Measurements from ENCODE around the gene PHYKPL.

Gene PHYKPL

GRCh38 chr5:178232124-178232919 lies at the start of gene PHYKPL:
Gene PHYKPL (minus strand): TSS chr5:178232802. CDS start chr5:178232550, 252 bp downstream.
- DNase-seq (ENCODE audit: low read depth in 1 of 2, low spot score in 1 of 2), result peak; percentile 56 to 58

DNA sequence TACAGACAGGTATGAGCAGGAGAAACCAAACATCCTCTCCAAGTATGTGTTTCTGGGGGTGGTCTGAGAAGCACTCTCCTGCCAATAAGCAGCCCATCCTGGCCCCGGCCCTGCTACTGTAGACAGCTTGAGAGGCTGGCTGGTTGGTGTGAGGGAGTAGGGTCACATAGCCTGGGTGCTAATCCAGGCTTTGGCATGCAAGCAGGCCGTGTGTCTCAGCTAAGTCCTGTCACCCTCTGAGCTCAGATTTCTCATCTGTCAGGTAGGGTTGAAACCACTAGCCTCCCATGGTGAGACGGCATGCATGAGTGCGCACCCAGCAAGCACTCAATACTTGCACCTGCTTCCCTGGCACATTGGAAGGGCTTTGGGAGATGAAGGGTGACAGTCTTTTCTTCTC lies 49.8 kb upstream of the PHYKPL start:
- DNase-seq (ENCODE audit: low read depth in 1 of 2, low spot score in 1 of 2), result no peak

- DNase-seq (ENCODE audit: low read depth in 1 of 2, low spot score in 1 of 2), result no peak
Observed at GRCh38 chr5:178281331-178281730, 48.7 kb upstream of the PHYKPL start.

GRCh38 chr5:178280631-178281030 lies 48.0 kb upstream of the PHYKPL start:
- DNase-seq (ENCODE audit: low read depth in 1 of 2, low spot score in 1 of 2), result no peak

DNA sequence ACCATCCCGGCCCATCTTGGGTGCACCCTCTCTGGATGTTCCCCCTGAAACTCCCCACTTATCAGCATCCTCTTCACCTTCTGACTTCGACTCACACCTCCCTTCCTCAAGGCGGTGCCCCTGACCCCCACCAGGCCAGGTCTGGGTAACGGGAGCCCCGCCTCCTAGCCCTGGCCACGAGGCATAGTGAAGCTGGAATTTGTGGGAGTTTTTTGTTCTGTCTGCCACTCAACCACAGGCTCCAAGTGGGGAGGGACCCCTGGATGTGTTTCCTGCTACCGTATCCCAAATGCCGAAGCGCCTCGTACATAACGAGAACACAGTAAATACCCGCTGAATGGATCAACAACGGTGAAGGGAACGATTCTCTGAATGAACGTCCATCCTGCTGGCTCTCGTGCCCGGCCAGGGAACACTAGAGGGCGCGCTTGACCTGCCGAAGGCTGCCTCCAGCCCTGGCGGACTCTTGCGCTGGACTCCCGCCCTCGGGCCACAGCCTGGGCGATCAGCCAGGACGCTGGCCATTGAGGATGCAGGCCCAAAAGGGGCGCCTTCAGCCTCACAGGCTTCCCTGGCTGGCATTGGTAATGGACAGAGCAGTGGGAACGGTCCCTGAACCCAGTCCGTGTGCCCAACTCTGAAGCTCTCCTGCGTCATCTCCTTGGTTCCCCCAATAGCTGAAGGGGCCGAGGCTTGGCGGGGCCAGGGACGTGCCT lies 47.3 kb upstream of the PHYKPL start:
- peak; percentile 15 to 25 for DNase-seq (ENCODE audit: low read depth in 1 of 2, low spot score in 1 of 2)

- no peak for DNase-seq (ENCODE audit: low read depth in 1 of 2, low spot score in 1 of 2)
Observed at GRCh38 chr5:178279026-178279722, 46.6 kb upstream of the PHYKPL start.

DNA sequence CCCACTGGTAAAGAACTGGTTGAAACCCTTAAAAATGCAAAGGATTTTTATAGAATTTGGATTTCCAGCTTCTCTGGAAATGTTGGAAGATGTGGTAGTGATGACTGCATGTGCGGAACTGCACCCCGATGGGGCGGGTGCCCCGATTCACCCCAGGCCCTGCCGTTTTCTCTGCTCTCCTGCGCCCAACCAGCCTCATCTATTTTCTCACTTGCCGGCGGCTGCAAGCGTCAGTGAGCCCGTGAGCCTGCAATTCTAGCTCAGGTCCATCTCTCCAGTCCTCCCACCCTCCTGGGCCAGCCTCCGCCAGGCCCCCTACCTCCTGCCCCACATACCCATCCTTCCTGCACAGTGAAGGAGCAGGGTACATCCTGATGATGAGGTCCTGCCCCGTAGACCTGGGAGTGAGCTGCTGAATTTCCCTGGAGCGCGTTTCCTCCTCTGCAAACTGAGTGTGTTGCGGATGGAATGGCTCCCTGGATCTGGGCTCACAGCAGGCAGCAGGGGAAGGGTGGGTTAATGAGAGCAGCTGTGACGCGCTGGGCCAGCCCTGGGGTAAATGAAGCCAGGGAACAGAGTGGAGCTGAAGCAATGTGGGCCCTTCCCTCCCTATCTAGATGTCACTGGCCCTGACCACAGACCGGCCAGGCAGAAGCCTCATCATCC lies 45.9 kb upstream of the PHYKPL start:
- DNase-seq (ENCODE audit: low read depth in 1 of 2, low spot score in 1 of 2), result no peak

GRCh38 chr5:178277866-178278265 lies 45.3 kb upstream of the PHYKPL start:
- DNase-seq (ENCODE audit: low read depth in 1 of 2, low spot score in 1 of 2), result no peak

GRCh38 chr5:178277346-178277745 lies 44.7 kb upstream of the PHYKPL start:
- DNase-seq (ENCODE audit: low read depth in 1 of 2, low spot score in 1 of 2), result no peak

DNA sequence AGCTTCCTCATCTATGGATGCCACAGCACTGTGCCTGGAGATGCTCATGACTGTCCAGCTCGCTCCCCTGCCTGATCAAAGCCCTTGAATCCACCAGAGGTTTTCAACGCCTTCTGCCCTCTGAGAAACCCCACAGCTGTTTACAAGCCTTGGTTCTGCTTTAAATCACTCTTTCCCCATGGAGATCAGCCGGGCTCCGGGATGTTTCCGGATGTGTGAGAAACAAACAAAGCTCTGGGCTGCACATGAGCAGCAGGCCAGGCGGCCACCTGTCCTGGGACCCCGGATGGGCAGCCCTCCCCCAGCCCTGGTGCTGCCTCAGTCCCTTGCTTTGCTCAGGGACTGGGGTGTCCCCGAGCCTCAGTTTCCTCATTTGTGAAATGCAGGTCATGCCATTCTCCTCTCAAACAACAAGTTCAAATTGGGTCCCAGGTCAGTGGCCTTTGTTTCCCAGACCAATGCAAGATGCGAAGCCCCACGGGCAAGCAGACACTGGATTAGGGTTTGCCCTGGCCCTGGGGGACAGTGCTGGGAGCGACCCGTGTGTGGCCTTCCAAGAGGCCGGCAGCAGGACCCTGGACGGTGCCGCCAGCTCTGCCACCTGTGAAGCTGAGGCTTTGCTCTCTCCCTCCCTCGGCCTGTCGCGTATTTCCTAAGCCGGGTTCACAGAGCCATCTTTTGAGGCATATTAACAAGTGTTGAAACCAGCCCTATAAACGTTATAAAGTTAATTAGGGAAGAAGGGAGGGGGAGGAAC lies 42.4 kb upstream of the PHYKPL start:
- DNase-seq (ENCODE audit: low read depth in 1 of 2, low spot score in 1 of 2), result no peak

GRCh38 chr5:178273665-178274541 lies 41.3 kb upstream of the PHYKPL start:
- no peak for DNase-seq (ENCODE audit: low read depth in 1 of 2, low spot score in 1 of 2)

DNA sequence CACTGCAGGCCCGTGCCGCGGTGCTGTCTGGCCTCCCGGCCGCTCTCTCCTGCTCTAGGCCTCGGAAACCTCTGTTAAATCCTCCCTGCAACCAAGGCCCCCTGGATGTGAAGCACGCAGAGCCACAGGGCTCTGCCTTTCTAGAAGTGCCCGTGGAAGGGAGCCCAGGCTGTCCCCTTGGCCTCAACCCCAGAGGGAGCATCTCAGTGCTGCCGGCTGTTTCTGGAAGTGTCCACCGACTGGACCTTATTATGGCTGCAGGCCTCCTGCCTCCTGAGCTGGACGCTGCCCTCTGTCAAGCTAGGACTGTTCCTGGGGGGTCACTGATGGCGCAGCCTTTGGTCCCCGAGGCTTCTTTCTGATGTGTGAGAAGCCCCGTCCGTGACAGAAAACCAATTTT lies 40.4 kb upstream of the PHYKPL start:
- no peak for DNase-seq (ENCODE audit: low read depth in 1 of 2, low spot score in 1 of 2)

DNA sequence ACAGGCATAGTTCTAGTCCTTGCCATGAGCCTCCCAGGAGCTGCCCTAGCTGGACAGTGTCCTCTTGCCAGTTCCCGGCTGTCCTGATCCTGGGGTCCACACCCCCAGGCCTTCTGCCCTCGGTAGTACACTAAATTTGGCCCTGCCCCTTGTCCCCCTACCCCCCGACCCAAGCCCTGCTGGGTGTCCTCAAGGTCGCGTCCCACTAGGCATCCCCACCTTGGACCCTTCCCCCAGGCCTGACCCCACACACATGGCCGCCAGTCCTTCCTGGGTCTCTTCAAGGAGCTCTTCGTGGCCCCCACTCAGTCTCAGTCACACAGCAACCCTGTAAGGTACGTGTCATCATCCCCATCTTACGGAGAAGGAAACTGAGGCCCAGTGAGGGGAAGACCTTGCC lies 40.0 kb upstream of the PHYKPL start:
- no peak for DNase-seq (ENCODE audit: low read depth in 1 of 2, low spot score in 1 of 2)

DNA sequence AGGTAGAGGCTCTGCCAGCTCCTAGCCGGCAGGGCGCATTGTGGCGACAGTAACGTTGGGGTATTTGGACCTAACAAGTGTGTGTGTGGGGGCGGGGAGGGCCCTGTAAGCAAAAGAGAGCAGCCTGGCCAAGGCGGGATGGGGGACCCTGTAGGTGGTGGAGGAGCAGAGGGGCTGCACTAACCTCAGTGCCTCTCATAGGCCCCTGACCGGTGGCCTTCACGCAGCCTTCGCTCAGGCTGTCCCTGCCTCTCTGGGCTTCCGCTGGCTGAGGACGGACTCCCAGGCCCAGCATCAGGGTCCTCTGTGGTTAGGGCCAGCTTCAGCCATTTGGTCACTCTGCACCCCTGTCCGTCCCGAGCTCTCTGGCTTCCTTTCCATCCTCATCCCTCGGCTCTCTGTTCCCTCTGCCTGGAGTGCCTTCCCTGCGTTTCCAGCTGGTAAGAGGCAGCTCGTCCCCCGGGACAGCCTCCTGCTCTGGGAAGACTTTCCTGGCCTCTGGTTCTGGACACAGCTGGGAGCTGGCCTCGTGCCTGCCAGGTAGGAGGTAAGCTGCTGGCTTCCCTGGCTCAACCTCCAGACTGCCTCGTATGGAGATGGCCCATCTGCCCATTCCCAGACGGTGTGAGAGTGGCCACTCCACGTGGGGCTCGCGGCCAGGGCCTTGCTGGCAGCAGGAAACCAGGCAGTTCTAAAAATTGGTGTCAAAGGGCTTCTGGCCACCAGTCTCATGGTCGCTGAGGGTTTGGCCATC lies 39.3 kb upstream of the PHYKPL start:
- no peak for DNase-seq (ENCODE audit: low read depth in 1 of 2, low spot score in 1 of 2)

- DNase-seq (ENCODE audit: low read depth in 1 of 2, low spot score in 1 of 2), result no peak
Observed at GRCh38 chr5:178271231-178271630, 38.6 kb upstream of the PHYKPL start.

GRCh38 chr5:178269499-178269898 lies 36.9 kb upstream of the PHYKPL start:
- no peak for DNase-seq (ENCODE audit: low read depth in 1 of 2, low spot score in 1 of 2)

GRCh38 chr5:178267876-178268275 lies 35.3 kb upstream of the PHYKPL start:
- no peak for DNase-seq (ENCODE audit: low read depth in 1 of 2, low spot score in 1 of 2)

- no peak for DNase-seq (ENCODE audit: low read depth in 1 of 2, low spot score in 1 of 2)
Observed at GRCh38 chr5:178267245-178267644, 34.6 kb upstream of the PHYKPL start.

DNA sequence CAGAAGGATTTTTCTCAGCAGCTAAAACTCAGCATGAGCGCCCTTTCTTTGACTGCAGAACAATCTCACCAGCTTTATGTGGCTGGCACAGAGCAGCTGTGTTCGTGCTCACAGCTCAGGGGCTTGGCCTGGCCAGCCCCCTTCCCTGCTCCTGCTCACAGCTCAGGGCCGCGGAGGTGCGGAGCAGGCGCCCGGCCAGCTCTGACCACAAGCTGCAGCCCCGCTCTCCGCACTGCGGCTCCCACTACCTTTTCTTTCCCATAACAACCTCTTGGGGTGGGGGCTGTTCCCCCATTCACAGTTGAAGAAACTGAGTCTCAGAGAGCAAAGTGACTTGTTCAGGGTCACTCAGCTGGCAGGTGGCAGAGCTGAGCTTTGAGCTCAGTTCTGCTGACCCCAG lies 34.0 kb upstream of the PHYKPL start:
- DNase-seq (ENCODE audit: low read depth in 1 of 2, low spot score in 1 of 2), result no peak
